ENCODE data around the gene ZNF75A. TPM values are rescaled to one million over a fixed set of nuclear protein-coding genes. Genes with fewer than 3 reads are reported as not detected.

ZNF75A gene
- total and polyA plus RNA-seq, 9 of the 15 experiments (the other 6 are each of a cell fraction or from before 2014, with no cell fraction given): 7.2 to 24.5 (median 17.1) TPM

GRCh38 chr16:3264137-3265036 lies 40.9 kb upstream of the ZNF75A start (continued):
- TF ChIP-seq ZBTB43 (CRISPR knock-in tag; IDR thresholded peaks at IDR 0.05): peak; percentile 87; the same call in 1 of the 2 replicates
- peak; percentile 28 for TF ChIP-seq TBP (optimal IDR thresholded peaks at IDR 0.05; ENCODE audit: low read depth, low read length)
- no peak for TF ChIP-seq TAF7 (tag; IDR thresholded peaks at IDR 0.05)
- TF ChIP-seq DDX20 (tag; IDR thresholded peaks at IDR 0.05; ENCODE audit: low read depth): no peak
- TF ChIP-seq ZNF717 (CRISPR knock-in tag; IDR thresholded peaks at IDR 0.05): no peak
- TF ChIP-seq HDAC8 (tag; IDR thresholded peaks at IDR 0.05): peak; percentile 53; the same call in 1 of the 2 replicates
- TF ChIP-seq TBL1XR1 (IDR thresholded peaks at IDR 0.05; ENCODE audit: low read length in 2 of 2): peak in 1 of 2 experiments; percentile 13; a peak in 1 of 4 replicates
- TF ChIP-seq EHMT2 (IDR thresholded peaks at IDR 0.05): no peak
- no peak for TF ChIP-seq OTX1 (CRISPR knock-in tag; IDR thresholded peaks at IDR 0.05)
- TF ChIP-seq TCF7L2 (IDR thresholded peaks at IDR 0.05; ENCODE audit: low read depth, low read length): no peak
- TF ChIP-seq ZNF75A (CRISPR knock-in tag; IDR thresholded peaks at IDR 0.05): 0 out of 2 replicates have a peak, but pooled peaks have one; percentile 50
- no peak for TF ChIP-seq EZH2 (IDR thresholded peaks at IDR 0.05; ENCODE audit: borderline replicate concordance, low read depth, low read length)
- TF ChIP-seq ZBTB7A (IDR thresholded peaks at IDR 0.05; ENCODE audit: borderline replicate concordance, control insufficient read depth, low read depth, low read length): peak; percentile 95; the same call in 1 of the 2 replicates
- no peak for TF ChIP-seq RUNX1 (IDR thresholded peaks at IDR 0.05; ENCODE audit: low read depth)
- TF ChIP-seq ZBTB1 (CRISPR knock-in tag; IDR thresholded peaks at IDR 0.05; ENCODE audit: borderline replicate concordance, low read depth): peak; percentile 78
- peak; percentile 51; the same call in 1 of the 2 replicates for TF ChIP-seq ELF2 (CRISPR knock-in tag; IDR thresholded peaks at IDR 0.05)
- TF ChIP-seq RB1 (IDR thresholded peaks at IDR 0.05; ENCODE audit: low read depth): peak; percentile 81
- TF ChIP-seq MAFF (IDR thresholded peaks at IDR 0.05; ENCODE audit: low read length): no peak
- no peak for TF ChIP-seq FOXA1 (IDR thresholded peaks at IDR 0.05; ENCODE audit: borderline replicate concordance)
- peak; percentile 99 for TF ChIP-seq L3MBTL2 (IDR thresholded peaks at IDR 0.05)
- no peak for TF ChIP-seq PCBP2 (IDR thresholded peaks at IDR 0.05; ENCODE audit: low read depth, low read length, poor library complexity, severe bottlenecking)
- TF ChIP-seq ETV1 (tag; conservative IDR thresholded peaks at IDR 0.05; ENCODE audit: low read depth): peak; percentile 62
- TF ChIP-seq, protein P1, sequence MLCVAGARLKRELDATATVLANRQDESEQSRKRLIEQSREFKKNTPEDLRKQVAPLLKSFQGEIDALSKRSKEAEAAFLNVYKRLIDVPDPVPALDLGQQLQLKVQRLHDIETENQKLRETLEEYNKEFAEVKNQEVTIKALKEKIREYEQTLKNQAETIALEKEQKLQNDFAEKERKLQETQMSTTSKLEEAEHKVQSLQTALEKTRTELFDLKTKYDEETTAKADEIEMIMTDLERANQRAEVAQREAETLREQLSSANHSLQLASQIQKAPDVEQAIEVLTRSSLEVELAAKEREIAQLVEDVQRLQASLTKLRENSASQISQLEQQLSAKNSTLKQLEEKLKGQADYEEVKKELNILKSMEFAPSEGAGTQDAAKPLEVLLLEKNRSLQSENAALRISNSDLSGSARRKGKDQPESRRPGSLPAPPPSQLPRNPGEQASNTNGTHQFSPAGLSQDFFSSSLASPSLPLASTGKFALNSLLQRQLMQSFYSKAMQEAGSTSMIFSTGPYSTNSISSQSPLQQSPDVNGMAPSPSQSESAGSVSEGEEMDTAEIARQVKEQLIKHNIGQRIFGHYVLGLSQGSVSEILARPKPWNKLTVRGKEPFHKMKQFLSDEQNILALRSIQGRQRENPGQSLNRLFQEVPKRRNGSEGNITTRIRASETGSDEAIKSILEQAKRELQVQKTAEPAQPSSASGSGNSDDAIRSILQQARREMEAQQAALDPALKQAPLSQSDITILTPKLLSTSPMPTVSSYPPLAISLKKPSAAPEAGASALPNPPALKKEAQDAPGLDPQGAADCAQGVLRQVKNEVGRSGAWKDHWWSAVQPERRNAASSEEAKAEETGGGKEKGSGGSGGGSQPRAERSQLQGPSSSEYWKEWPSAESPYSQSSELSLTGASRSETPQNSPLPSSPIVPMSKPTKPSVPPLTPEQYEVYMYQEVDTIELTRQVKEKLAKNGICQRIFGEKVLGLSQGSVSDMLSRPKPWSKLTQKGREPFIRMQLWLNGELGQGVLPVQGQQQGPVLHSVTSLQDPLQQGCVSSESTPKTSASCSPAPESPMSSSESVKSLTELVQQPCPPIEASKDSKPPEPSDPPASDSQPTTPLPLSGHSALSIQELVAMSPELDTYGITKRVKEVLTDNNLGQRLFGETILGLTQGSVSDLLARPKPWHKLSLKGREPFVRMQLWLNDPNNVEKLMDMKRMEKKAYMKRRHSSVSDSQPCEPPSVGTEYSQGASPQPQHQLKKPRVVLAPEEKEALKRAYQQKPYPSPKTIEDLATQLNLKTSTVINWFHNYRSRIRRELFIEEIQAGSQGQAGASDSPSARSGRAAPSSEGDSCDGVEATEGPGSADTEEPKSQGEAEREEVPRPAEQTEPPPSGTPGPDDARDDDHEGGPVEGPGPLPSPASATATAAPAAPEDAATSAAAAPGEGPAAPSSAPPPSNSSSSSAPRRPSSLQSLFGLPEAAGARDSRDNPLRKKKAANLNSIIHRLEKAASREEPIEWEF (CRISPR knock-in tag; IDR thresholded peaks at IDR 0.05): no peak
- TF ChIP-seq CSDE1 (IDR thresholded peaks at IDR 0.05): no peak
